ENCODE data around the gene SUN5.
"Not testable (repeated sequence)": the region's sequence is repeated elsewhere in the genome, so short reads cannot be mapped to it uniquely, and the experiment has no call there.

SUN5 gene

DNA sequence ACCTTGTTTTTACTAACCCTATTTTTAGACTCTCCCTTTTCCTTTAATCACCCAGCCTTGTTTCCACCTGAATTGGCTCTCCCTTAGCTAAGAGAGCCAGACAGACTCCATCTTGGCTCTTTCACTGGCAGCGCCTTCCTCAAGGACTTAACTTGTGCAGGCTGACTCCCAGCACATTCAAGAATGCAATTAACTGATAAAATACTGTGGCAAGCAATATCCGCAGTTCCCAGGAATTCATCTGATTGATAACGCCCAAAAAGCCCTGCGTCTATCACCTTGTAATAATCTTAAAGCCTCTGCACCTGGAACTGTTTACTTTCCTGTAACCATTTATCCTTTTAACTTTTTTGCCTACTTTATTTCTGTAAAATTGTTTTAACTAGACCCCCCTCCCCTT lies 29.1 kb downstream of the SUN5 start:
- DNase-seq: not testable (repeated sequence)

DNA sequence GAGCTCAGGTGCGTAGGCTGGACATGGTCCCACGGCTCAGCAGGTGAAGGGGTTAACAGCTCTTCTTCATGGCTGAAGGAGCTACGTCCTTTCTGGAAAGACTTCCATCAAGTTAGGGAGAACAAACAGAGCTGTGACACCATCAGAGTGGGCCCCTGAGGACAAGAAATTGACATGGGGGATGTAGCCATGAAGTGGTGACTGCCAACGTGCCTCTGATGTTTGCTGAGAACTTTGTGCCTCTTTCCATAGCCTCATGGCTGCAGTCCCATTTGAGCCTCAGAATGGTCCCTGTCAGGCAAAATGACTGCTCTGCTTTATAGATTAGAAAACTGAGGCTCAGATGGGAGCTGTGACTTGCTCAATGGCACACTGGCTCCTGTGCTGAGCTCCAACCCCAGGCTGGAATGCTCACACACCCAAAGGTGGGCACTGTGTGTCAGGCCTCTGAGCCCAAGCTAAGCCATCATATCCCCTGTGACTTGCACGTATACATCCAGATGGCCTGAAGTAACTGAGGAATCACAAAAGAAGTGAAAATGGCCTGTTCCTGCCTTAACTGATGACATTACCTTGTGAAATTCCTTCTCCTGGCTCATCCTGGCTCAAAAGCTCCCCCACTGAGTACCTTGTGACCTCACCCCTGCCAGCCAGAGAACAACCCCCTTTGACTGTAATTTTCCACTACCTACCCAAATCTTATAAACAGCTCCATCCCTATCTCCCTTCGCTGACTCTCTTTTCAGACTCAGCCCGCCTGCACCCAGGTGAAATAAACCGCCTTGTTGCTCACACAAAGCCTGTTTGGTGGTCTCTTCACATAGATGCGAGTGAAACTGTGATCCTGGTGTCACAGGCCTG lies 29.8 kb downstream of the SUN5 start:
- DNase-seq: not testable (repeated sequence)

DNA sequence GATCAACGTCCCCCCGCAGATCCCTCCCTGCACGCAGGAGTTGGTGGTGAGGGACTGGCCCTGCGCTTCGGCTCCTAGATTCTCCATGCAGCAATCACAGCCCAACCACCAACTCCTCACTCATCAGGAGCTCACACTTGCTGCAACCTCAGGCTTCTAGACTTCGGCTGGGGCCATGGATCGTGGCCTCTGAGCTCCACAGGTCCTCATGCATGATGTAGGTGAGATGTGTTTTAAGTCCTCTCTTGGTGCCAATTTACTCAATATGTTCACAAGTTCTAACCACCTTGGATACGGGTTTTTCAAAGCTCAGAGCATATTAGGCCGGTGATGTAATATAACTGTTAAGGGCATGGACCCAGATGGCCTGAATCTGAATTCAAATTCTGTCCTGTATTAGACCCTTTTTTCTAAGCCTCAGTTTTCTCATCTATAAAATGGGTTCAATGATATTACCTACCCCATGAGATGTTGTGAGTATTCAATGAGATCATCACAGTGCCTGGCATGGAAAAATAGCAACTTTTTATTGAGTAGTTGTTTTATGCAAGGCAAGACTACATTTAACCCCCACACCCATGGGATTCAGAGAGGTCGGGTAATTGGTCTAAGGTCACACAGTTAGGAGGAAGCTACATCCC lies 31.0 kb downstream of the SUN5 start:
- DNase-seq: no peak

GRCh38 chr20:32972181-32973076 lies 31.8 kb downstream of the SUN5 start:
- DNase-seq: peak; percentile 79 to 83

DNA sequence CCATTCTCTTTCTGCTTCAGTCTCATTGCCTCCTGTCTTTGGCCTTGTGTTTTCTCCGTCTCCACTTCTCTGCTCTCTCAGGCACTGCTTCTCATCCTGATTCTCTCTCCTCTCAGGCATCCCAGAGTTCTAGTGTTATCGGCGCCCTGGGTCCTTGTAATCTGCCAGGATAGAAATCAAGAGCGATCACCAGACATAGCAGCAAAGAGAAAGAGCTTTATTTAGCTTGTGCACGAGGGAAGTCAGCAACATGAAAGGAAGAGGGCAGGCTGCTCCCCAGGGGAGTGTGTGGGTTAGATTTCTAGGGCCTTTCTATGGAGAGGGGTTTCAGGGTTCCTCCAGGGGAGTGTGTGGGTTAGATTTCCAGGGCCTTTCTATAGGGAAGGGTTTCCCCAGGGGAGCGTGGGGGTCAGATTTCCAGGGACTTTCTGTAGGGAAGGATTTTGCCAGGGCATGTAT lies 32.5 kb downstream of the SUN5 start:
- DNase-seq: peak in 1 of 2 donors; percentile 39

GRCh38 chr20:32970973-32971300 lies 33.3 kb downstream of the SUN5 start:
- DNase-seq: no peak

GRCh38 chr20:32970115-32970972 lies 33.9 kb downstream of the SUN5 start:
- no peak for DNase-seq

GRCh38 chr20:32969356-32970114 lies 34.7 kb downstream of the SUN5 start:
- DNase-seq: no peak

- DNase-seq: peak; percentile 45
These were observed 35.6 kb downstream of the SUN5 start for GRCh38 chr20:32968478-32969241.

DNA sequence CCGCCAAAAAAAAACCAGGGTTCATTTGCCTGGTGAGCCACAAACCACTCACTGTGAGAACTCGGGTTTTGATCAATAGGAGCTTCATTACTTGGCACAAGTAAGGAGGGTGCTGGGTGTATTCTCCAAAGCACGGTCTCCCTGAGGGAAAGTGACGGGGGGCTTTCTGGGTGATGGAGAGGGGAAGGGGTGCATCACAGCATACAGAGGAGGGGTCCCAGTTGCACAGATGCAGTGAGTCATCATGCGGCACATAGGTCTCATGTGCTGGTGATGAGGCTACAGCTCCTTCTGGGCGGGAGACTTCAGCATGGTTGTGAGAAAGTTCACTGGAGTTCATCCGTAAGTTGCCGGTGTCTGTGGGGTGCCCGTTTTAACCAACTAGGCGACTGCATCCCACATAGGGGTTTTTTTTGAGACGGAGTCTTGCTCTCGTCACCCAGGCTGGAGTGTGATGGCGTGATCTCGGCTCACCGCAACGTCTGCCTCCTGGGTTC lies 36.2 kb downstream of the SUN5 start:
- DNase-seq: peak; percentile 55 to 59

GRCh38 chr20:32966881-32967781 lies 37.1 kb downstream of the SUN5 start:
- peak in 1 of 2 donors; percentile 24 for DNase-seq

DNA sequence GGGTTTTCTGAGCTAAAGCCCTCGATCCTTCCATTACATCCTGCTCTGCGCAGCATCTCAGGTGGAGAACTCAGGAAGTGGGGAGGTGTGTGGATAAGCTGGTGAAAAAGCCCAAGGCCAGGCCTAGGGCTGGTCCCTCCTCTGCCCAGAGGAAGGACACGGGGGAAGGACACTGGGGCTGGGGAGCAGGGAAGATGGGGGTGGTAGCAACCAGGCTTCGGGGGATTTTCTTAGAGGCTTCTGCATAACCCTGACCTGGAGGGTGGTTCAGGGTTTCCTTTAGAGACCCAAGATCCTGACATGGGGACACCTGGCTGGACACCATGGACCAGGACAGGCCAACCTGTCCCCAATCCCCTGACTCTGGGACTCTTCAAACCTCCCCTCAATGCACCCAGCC lies 37.9 kb downstream of the SUN5 start:
- no peak for DNase-seq

DNA sequence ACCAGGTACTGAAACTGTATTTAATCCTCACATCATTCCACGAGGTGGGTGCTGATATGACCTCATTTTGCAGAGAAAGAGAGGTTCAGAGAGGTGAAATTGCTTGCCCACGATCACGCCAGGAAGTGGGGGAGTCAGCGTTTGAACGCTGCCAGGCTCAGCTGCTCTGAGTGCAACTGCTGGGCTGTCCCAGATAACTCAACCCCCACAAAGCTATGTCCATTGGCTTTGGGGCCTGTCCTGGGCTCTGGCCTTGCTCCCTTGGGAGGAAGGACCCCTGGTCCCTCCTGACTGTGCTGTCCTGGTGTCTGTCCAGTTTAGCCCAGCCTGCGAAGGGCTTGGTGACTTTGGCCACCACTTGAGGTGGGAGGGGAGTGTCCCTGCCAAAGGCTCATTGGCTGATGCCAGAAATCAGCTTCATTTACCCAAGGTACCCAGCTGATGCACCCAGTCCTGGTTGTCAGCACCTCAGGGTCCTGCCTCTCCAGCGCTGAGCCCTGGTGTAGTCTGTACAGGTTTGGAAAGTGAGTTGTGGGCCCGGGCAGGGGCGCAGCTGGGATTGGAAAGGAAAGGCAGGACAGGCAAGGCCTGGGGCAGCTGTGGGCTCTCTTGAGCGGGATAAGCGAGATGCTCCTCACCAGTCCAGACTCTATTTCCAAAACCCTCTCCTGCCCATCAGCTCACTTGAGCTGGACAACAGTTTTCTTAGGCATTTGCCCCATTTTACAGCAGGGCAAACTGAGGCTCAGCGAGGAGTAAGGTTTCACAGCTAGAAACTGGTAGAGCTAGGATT lies 38.5 kb downstream of the SUN5 start:
- peak; percentile 42 for DNase-seq

DNA sequence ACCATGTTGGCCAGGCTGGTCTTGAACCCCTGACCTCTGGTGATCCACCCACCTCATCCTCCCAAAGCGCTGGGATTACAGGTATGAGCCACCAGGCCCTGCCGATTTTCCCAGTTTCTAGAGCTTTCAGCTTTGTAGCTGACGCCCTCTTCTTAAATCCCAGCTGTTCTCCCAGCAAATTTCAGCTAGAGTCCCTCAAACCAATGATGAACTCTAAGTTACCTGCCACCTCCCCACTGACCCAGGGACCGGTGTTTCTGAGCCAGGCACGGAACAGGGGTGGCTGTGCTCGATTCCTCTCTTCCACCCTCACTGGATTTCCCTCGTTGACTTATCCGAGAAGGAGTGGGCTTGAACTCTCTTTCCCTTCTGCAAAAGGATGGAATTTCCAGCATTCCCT lies 39.1 kb downstream of the SUN5 start:
- DNase-seq: no peak

GRCh38 chr20:32964575-32964974 lies 39.7 kb downstream of the SUN5 start:
- no peak for DNase-seq

DNA sequence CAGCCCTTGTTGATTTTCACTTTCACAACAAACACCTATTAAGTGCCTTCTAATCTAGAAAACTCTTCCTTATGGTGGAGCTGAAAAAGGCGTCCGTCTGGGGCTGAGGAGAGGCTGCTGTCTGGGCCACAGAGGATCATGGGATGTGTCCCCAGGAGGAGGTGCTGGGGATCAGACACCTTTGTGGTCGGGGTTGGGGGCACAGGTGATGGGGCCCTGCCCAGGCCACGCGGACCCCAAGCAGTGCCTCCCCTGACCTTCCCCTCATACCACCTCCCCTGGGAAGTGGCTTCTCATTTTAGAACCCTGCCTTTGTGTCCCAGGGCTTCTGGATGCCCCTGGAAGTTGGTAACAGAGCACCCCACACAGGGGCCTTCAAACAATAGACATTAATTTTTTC lies 41.1 kb downstream of the SUN5 start:
- no peak for DNase-seq

GRCh38 chr20:32962646-32963045 lies 41.6 kb downstream of the SUN5 start:
- DNase-seq: not testable (repeated sequence)

GRCh38 chr20:32962053-32962452 lies 42.2 kb downstream of the SUN5 start:
- DNase-seq: no peak

Measured in activated CD4-positive, alpha-beta T cell treated with anti-CD3 and anti-CD28 coated beads for 4 hours (primary cell).